HG03108 (cell line): ENCODE data around the gene NAA35.
A peak's percentile ranks its signal among the peaks of the same experiment; 100 is the strongest.
"Not testable (repeated sequence)": the region's sequence is repeated elsewhere in the genome, so short reads cannot be mapped to it uniquely, and the experiment has no call there.

ENCODE experiments used
- ATAC-seq: cut with Tn5 transposase; IDR thresholded peaks from one replicate; pipeline ENCODE4 v1.9.1; 2021; ENCODE audit warnings: moderate library complexity; ENCODE audit not compliant: unreplicated experiment

NAA35 gene

GRCh38 chr9:85940832-85941621 lies at the start of gene NAA35:
NAA35 (plus strand) TSS chr9:85941146; CDS start chr9:85942160, 1,014 bp downstream.
- ATAC-seq: peak; percentile 87

- no peak for ATAC-seq
These were observed 48.5 kb upstream of the NAA35 start for GRCh38 chr9:85892401-85892800.

- ATAC-seq: no peak
These were observed 45.3 kb upstream of the NAA35 start for GRCh38 chr9:85895685-85896084.

DNA sequence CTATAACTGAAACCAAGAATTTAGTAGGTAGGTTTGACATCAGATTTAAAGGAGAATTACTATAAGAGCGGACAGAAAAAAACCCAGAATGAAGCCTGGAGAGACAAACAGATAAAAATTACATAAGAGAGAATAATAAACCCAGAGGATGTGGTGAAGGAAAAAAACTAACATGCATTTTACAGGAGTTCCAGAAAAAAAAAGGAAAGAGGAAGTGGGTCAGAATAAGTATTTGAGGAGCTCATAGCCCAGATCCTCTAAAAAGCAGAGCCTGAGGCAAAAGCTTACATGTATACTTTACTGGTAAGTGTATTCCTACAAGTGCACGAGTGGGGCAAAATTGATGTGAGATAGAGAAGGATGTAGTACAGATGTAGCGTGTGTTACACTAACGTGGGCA lies 43.1 kb upstream of the NAA35 start:
- ATAC-seq: no peak

- ATAC-seq: no peak
These were observed 42.6 kb upstream of the NAA35 start for GRCh38 chr9:85898332-85898731.

- ATAC-seq: no peak
These were observed 41.6 kb upstream of the NAA35 start for GRCh38 chr9:85899388-85899787.

DNA sequence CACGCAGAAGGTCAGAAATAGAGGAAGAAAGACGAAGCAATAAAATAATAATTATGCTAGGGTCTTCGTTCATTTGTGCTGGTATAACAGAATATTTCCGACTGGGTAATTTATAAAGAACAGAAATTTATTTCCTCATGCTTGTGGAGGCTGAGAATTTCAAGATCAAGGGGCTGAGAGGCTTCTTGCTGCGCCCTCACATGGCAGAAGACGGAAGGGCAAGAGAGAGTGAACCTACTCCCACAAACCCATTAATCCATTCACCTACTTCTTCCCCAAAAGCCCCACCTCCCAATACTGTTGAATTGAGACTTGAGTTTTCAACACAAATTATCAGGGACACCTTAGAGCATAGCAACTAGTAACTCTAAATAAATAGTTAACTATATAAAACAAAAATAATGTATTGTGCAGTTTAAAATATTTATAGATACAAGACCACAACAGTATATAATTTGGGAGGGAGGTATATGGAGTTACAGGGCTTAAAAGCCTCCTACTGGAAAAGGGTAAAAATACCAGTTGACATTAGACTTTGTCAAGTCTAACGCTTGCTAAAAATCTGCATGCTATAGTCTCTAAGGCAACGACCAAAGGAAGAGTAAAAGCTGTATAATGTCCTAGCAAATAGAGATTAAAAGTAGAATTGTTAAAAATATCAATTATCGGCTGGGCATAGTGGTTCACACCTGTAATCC lies 40.3 kb upstream of the NAA35 start:
- ATAC-seq: no peak

GRCh38 chr9:85904975-85905374 lies 36.0 kb upstream of the NAA35 start:
- ATAC-seq: no peak

- no peak for ATAC-seq
These were observed 35.0 kb upstream of the NAA35 start for GRCh38 chr9:85905957-85906356.

- ATAC-seq: no peak
These were observed 31.6 kb upstream of the NAA35 start for GRCh38 chr9:85909390-85909789.

GRCh38 chr9:85914108-85914507 lies 26.8 kb upstream of the NAA35 start:
- ATAC-seq: no peak

DNA sequence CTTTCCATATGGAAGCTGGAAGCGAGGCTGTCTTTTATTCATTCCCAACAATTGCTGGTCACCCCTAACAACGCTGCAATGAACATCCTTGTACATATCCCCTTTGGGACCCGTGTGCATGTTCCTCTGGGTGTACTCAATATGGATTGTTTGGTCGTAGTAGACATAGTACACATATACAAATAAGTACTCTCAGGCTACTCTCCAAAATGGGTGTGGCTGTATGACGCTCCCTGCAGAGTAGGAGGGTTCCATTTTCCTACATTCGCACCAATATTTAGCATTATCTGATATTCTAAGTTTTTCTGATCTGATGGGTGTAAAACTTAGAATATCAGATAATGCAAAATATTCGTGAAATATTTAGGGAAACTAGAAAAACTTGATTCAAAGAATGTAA lies 23.2 kb upstream of the NAA35 start:
- no peak for ATAC-seq

GRCh38 chr9:85925493-85925892 lies 15.5 kb upstream of the NAA35 start:
- no peak for ATAC-seq

- no peak for ATAC-seq
These were observed 13.9 kb upstream of the NAA35 start for GRCh38 chr9:85927076-85927475.

DNA sequence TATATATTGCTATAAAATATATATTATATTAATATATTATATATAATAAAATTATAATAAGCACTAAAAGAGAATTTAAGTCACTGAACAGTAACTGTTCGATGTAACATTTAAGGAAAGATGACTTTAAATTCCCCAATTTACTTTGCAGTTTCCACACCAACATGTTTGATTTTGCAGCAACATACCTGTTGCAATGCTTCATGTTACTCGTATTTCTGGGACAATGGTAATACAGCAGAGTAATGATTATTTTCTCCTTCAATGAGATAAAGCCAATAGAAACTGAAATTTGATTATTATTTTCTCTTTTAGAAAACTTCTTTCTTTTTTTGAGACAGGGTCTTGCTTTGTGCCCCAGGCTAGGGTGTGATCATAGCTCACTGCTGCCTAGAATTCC lies 9.5 kb upstream of the NAA35 start:
- ATAC-seq: no peak

- not testable (repeated sequence) for ATAC-seq
These were observed 5.0 kb upstream of the NAA35 start for GRCh38 chr9:85935950-85936349.

DNA sequence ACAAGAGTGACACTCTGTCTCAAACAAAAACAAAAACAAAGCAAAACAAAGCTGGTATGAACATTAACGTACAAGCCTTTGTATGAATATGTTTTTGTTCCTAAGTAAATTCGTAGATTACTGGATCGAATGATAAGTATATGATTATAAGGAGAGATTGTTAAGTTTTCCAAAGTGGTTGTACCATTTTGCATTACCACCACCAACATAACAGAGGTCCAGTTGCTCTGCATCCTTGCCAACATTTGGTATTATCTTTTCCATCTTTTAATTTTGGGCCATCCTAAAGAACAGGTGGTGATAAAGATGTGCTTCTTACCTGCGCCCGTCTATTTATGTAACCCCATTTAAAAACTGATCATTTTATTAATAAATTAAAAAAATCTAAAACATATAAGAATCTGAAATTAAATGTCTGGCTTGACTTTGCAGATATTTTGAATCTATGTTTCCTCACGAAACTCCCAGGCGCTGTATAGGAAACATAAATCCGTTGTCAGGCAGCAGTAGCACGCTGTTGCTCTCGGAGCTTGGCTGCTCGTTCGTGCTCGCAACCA lies 593 bp upstream of the NAA35 start:
- ATAC-seq: no peak

GRCh38 chr9:85941622-85941940 lies 635 bp downstream of the NAA35 start:
- ATAC-seq: no peak

DNA sequence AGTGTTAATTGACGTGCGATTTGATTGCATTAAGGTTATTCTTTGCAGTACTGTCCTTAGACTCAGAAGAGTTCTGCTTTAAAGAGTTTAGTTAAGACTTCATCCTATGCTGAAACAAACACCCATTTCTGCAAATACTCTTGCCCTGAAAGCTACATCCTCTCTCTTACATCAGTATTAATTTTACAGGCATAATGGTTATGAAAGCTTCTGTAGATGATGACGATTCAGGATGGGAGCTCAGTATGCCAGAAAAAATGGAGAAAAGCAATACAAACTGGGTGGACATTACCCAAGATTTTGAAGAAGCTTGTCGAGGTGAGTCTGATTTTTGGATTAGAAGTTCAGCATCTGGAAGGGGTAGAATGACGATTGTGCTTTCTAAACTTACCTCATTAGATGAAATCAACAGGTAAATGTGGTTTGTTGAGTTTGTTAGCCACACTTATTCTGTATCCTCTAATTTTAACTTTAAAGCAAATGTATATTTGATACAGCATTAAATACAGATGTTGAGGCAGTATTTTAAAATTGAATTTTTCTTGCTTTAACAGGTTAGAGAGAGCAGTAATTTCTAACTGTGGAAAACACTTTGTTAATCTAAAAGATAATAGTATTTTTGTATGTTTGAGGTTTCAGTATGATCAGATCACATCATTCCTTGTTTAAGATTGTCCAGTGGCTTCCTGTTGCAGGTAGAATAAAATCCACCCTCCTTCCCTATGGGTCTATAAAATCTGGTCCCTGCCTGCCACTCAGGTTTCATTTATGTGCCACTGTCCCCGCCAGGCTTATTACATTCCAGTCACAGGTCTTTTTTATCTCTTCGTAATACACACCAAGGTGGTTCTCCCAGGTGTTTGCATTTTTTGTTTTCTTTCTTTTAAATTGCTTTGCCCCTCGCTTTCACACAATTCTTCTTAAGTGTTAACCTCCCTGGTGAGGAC lies 1.3 kb downstream of the NAA35 start:
- ATAC-seq: no peak

- ATAC-seq: no peak
These were observed 2.2 kb downstream of the NAA35 start for GRCh38 chr9:85942913-85943709.
